ENCODE data around the gene PDZD2.

Gene PDZD2

GRCh38 chr5:31860726-31861433 lies 221.9 kb downstream of the PDZD2 start:
- no peak overlapping the region for H3K27ac ChIP-seq (ENCODE audit: low read length)
- TF ChIP-seq CTCF (IDR thresholded peaks at IDR 0.05; ENCODE audit: low read depth, low read length) (no peak), EZH2phosphoT487 (IDR thresholded peaks at IDR 0.05; ENCODE audit: low read depth) (no peak)

GRCh38 chr5:31861601-31862000 lies 222.7 kb downstream of the PDZD2 start:
- TF ChIP-seq CTCF (IDR thresholded peaks at IDR 0.05; ENCODE audit: low read depth, low read length) = no peak
- no peak for TF ChIP-seq EZH2phosphoT487 (IDR thresholded peaks at IDR 0.05; ENCODE audit: low read depth)
- Histone ChIP-seq H3K9ac (ENCODE audit: low read length) (no peak overlapping the region), H3K27me3 (ENCODE audit: low read depth, low read length) (no peaks in the 10 kb centered on the region), H3K4me3 (ENCODE audit: low read length) (no peak overlapping the region), H2AFZ (ENCODE audit: low read depth, low read length) (no peak overlapping the region), H3K79me2 (ENCODE audit: low read length) (no peaks in the 10 kb centered on the region), H3K36me3 (replicated peaks; ENCODE audit: low read depth, low read length) (no peaks in the 10 kb centered on the region), H3K27ac (ENCODE audit: low read length) (no peak overlapping the region), H4K20me1 (ENCODE audit: insufficient read depth, low read length) (no peaks in the 10 kb centered on the region), H3K4me1 (ENCODE audit: low read length) (no peaks in the 10 kb centered on the region), H3K9me3 (ENCODE audit: insufficient read depth, low read length) (no peaks in the 10 kb centered on the region), H3K4me2 (ENCODE audit: low read length) (no peak overlapping the region)

More at GRCh38 chr5:31860726-31861433, 221.9 kb downstream of the PDZD2 start:
- Histone ChIP-seq H3K9me3 (ENCODE audit: insufficient read depth, low read length) (no peaks in the 10 kb centered on the region), H2AFZ (ENCODE audit: low read depth, low read length) (no peak overlapping the region), H3K27me3 (ENCODE audit: low read depth, low read length) (no peaks in the 10 kb centered on the region), H3K4me2 (ENCODE audit: low read length) (no peak overlapping the region), H3K79me2 (ENCODE audit: low read length) (no peaks in the 10 kb centered on the region), H4K20me1 (ENCODE audit: insufficient read depth, low read length) (no peaks in the 10 kb centered on the region), H3K9ac (ENCODE audit: low read length) (no peak overlapping the region), H3K4me3 (ENCODE audit: low read length) (no peak overlapping the region), H3K4me1 (ENCODE audit: low read length) (no peaks in the 10 kb centered on the region), H3K36me3 (replicated peaks; ENCODE audit: low read depth, low read length) (no peaks in the 10 kb centered on the region)

GRCh38 chr5:31863991-31864411 lies 225.1 kb downstream of the PDZD2 start:
- Histone ChIP-seq H3K27ac (ENCODE audit: low read length) (no peak overlapping the region), H3K9me3 (ENCODE audit: insufficient read depth, low read length) (no peaks in the 10 kb centered on the region), H3K79me2 (ENCODE audit: low read length) (no peaks in the 10 kb centered on the region), H4K20me1 (ENCODE audit: insufficient read depth, low read length) (no peaks in the 10 kb centered on the region), H3K27me3 (ENCODE audit: low read depth, low read length) (no peaks in the 10 kb centered on the region), H3K4me2 (ENCODE audit: low read length) (no peak overlapping the region), H3K36me3 (replicated peaks; ENCODE audit: low read depth, low read length) (no peaks in the 10 kb centered on the region), H3K9ac (ENCODE audit: low read length) (no peak overlapping the region), H2AFZ (ENCODE audit: low read depth, low read length) (no peak overlapping the region), H3K4me1 (ENCODE audit: low read length) (no peaks in the 10 kb centered on the region), H3K4me3 (ENCODE audit: low read length) (no peak overlapping the region)
- no peak for TF ChIP-seq CTCF (IDR thresholded peaks at IDR 0.05; ENCODE audit: low read depth, low read length)

GRCh38 chr5:31866166-31866565 lies 227.2 kb downstream of the PDZD2 start:
- Histone ChIP-seq H2AFZ (ENCODE audit: low read depth, low read length) (no peak overlapping the region), H3K36me3 (replicated peaks; ENCODE audit: low read depth, low read length) (no peaks in the 10 kb centered on the region), H3K9me3 (ENCODE audit: insufficient read depth, low read length) (no peaks in the 10 kb centered on the region), H3K4me2 (ENCODE audit: low read length) (no peak overlapping the region), H3K4me1 (ENCODE audit: low read length) (no peaks in the 10 kb centered on the region), H3K4me3 (ENCODE audit: low read length) (no peak overlapping the region), H3K79me2 (ENCODE audit: low read length) (no peaks in the 10 kb centered on the region), H3K27me3 (ENCODE audit: low read depth, low read length) (no peaks in the 10 kb centered on the region), H3K9ac (ENCODE audit: low read length) (no peak overlapping the region), H3K27ac (ENCODE audit: low read length) (no peak overlapping the region), H4K20me1 (ENCODE audit: insufficient read depth, low read length) (no peaks in the 10 kb centered on the region)
- TF ChIP-seq EZH2phosphoT487 (IDR thresholded peaks at IDR 0.05; ENCODE audit: low read depth) (no peak), CTCF (IDR thresholded peaks at IDR 0.05; ENCODE audit: low read depth, low read length) (no peak)

Measured in OCI-LY3 (cell line).